Measurements from ENCODE around the gene EFCAB7.

The EFCAB7 gene

GRCh38 chr1:63537940-63538339 lies 14.6 kb downstream of the EFCAB7 start:
- Histone ChIP-seq H3K27me3 (ENCODE audit: low read length) (no peaks in the 10 kb centered on the region), H3K79me2 (ENCODE audit: insufficient read depth, low read length) (no peaks in the 10 kb centered on the region), H3K36me3 (ENCODE audit: low read length) (peaks cover 19% of the 10 kb centered on the region), H3F3A (ENCODE audit: insufficient read depth) (no peaks in the 10 kb centered on the region; the same call in 1 of the 2 replicates), H3K4me3 (ENCODE audit: insufficient read depth, low read length, poor library complexity, severe bottlenecking) (no peak overlapping the region), H3K4me2 (ENCODE audit: low read depth, low read length, poor library complexity, severe bottlenecking) (no peak overlapping the region), H3K27ac (ENCODE audit: low read depth, low read length) (no peak overlapping the region), H3K9me2 (replicated peaks; ENCODE audit: insufficient read depth, low read length) (no peaks in the 10 kb centered on the region), H3K9ac (ENCODE audit: low read length) (no peak overlapping the region), H2AFZ (ENCODE audit: low read depth, low read length, severe bottlenecking) (no peak overlapping the region), H3K9me3 (ENCODE audit: insufficient read depth, low read length) (no peaks in the 10 kb centered on the region), H4K20me1 (ENCODE audit: low read depth, low read length) (no peaks in the 10 kb centered on the region)
- TF ChIP-seq EZH2phosphoT487 (conservative IDR thresholded peaks at IDR 0.05; ENCODE audit: low read length) = no peak
- TF ChIP-seq, protein P1, sequence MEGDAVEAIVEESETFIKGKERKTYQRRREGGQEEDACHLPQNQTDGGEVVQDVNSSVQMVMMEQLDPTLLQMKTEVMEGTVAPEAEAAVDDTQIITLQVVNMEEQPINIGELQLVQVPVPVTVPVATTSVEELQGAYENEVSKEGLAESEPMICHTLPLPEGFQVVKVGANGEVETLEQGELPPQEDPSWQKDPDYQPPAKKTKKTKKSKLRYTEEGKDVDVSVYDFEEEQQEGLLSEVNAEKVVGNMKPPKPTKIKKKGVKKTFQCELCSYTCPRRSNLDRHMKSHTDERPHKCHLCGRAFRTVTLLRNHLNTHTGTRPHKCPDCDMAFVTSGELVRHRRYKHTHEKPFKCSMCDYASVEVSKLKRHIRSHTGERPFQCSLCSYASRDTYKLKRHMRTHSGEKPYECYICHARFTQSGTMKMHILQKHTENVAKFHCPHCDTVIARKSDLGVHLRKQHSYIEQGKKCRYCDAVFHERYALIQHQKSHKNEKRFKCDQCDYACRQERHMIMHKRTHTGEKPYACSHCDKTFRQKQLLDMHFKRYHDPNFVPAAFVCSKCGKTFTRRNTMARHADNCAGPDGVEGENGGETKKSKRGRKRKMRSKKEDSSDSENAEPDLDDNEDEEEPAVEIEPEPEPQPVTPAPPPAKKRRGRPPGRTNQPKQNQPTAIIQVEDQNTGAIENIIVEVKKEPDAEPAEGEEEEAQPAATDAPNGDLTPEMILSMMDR (IDR thresholded peaks at IDR 0.05; ENCODE audit: insufficient read depth, low read length, poor library complexity, severe bottlenecking) = peak; percentile 57

DNA sequence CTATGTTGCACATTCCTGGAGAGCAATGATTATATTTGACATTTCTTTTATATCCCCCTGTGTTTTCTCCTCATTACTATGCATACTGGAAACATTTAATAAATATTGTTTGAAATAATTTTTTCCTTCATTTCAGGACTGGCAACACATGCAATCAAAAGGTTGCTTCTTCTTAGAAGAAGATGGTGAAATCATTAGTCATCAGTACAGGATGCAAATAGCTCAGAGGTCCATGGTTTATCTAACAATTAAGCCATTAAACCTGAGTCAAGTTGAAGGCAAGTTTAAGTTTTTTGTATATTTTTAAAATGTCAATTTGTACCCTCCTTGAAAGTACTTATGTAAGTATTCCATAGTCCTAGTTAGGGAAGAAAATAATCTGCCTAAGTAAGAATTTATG lies 22.5 kb downstream of the EFCAB7 start:
- Histone ChIP-seq H3K27ac (ENCODE audit: low read depth, low read length) (no peak overlapping the region), H3K9ac (ENCODE audit: low read length) (no peak overlapping the region), H3K9me2 (replicated peaks; ENCODE audit: insufficient read depth, low read length) (no peaks in the 10 kb centered on the region), H3K9me3 (ENCODE audit: insufficient read depth, low read length) (no peaks in the 10 kb centered on the region), H3K27me3 (ENCODE audit: low read length) (no peaks in the 10 kb centered on the region), H3F3A (ENCODE audit: insufficient read depth) (no peaks in the 10 kb centered on the region), H3K79me2 (ENCODE audit: insufficient read depth, low read length) (no peaks in the 10 kb centered on the region), H3K4me2 (ENCODE audit: low read depth, low read length, poor library complexity, severe bottlenecking) (no peak overlapping the region), H3K36me3 (ENCODE audit: low read length) (no peaks in the 10 kb centered on the region; the same call in 1 of the 2 replicates), H3K4me3 (ENCODE audit: insufficient read depth, low read length, poor library complexity, severe bottlenecking) (no peak overlapping the region), H4K20me1 (ENCODE audit: low read depth, low read length) (no peaks in the 10 kb centered on the region), H2AFZ (ENCODE audit: low read depth, low read length, severe bottlenecking) (no peak overlapping the region)
- TF ChIP-seq EZH2phosphoT487 (conservative IDR thresholded peaks at IDR 0.05; ENCODE audit: low read length) = no peak
- TF ChIP-seq, protein P1 (IDR thresholded peaks at IDR 0.05; ENCODE audit: insufficient read depth, low read length, poor library complexity, severe bottlenecking) = no peak

GRCh38 chr1:63547621-63548294 lies 24.4 kb downstream of the EFCAB7 start:
- Histone ChIP-seq H3K4me2 (ENCODE audit: low read depth, low read length, poor library complexity, severe bottlenecking) (no peak overlapping the region), H3K9me2 (replicated peaks; ENCODE audit: insufficient read depth, low read length) (no peaks in the 10 kb centered on the region), H3K36me3 (ENCODE audit: low read length) (no peaks in the 10 kb centered on the region; the same call in 1 of the 2 replicates), H3K4me3 (ENCODE audit: insufficient read depth, low read length, poor library complexity, severe bottlenecking) (no peak overlapping the region), H3K9me3 (ENCODE audit: insufficient read depth, low read length) (no peaks in the 10 kb centered on the region), H3K9ac (ENCODE audit: low read length) (no peak overlapping the region), H3F3A (ENCODE audit: insufficient read depth) (no peaks in the 10 kb centered on the region), H3K27me3 (ENCODE audit: low read length) (no peaks in the 10 kb centered on the region), H2AFZ (ENCODE audit: low read depth, low read length, severe bottlenecking) (no peak overlapping the region), H4K20me1 (ENCODE audit: low read depth, low read length) (no peaks in the 10 kb centered on the region), H3K27ac (ENCODE audit: low read depth, low read length) (no peak overlapping the region), H3K79me2 (ENCODE audit: insufficient read depth, low read length) (no peaks in the 10 kb centered on the region)
- TF ChIP-seq EZH2phosphoT487 (conservative IDR thresholded peaks at IDR 0.05; ENCODE audit: low read length) = no peak
- TF ChIP-seq, protein P1 (IDR thresholded peaks at IDR 0.05; ENCODE audit: insufficient read depth, low read length, poor library complexity, severe bottlenecking) = no peak
